Neural progenitor cell (in vitro differentiated cells): ENCODE data around the gene USP15. TPM values are rescaled to one million over a fixed set of nuclear protein-coding genes. Genes with fewer than 3 reads are reported as not detected.

Experiments used
- DNase-seq: peaks from one replicate; pipeline ENCODE4 v3.0.0-alpha.2; 2016; ENCODE audit warnings: low spot score
- H2AFZ ChIP-seq: fragments of 200-600 bp; sonication (generic); replicated peaks from 2 replicates; pipeline ENCODE4 v1.6.1; 2016; ENCODE audit warnings: antibody characterized with exemption
- H3F3A ChIP-seq: fragments of 200-600 bp; sonication (generic); 2 replicates; pipeline ENCODE4 v1.6.1; 2016; ENCODE audit warnings: antibody characterized with exemption, low read depth
- H3K27ac ChIP-seq: fragments of 200-600 bp; sonication (generic); 2 replicates; pipeline ENCODE4 v1.5.1; 2016; ENCODE audit warnings: mild to moderate bottlenecking
- H3K27me3 ChIP-seq: fragments of 200-600 bp; sonication (generic); 2 replicates; pipeline ENCODE4 v1.6.1; 2016; ENCODE audit warnings: mild to moderate bottlenecking, moderate library complexity
- H3K36me3 ChIP-seq: fragments of 200-600 bp; sonication (generic); 2 replicates; pipeline ENCODE4 v1.5.1; 2016
- H3K4me1 ChIP-seq: fragments of 200-600 bp; sonication (generic); 2 replicates; pipeline ENCODE4 v1.6.1; 2016; ENCODE audit warnings: mixed run types
- H3K4me2 ChIP-seq: fragments of 200-600 bp; sonication (generic); 2 replicates; pipeline ENCODE4 v1.6.1; 2016
- H3K4me3 ChIP-seq: fragments of 200-600 bp; sonication (generic); 2 replicates; pipeline ENCODE4 v1.5.1; 2016
- H3K79me2 ChIP-seq: fragments of 200-600 bp; sonication (generic); 2 replicates; pipeline ENCODE4 v1.6.1; 2016; ENCODE audit warnings: low read depth
- H3K9ac ChIP-seq: fragments of 200-600 bp; sonication (generic); 2 replicates; pipeline ENCODE4 v1.6.1; 2016
- H3K9me3 ChIP-seq: fragments of 200-600 bp; sonication (generic); 2 replicates; pipeline ENCODE4 v1.5.1; 2016; ENCODE audit warnings: low read depth
- H4K20me1 ChIP-seq: fragments of 200-600 bp; sonication (generic); 2 replicates; pipeline ENCODE4 v1.6.1; 2016; ENCODE audit warnings: low read depth
- H3K27ac Mint-ChIP-seq: 3 replicates; pipeline ENCODE4 v1.8.0; 2021; ENCODE audit warnings: mixed read lengths
- H3K27me3 Mint-ChIP-seq: 2 replicates; pipeline ENCODE4 v1.8.0; 2022; ENCODE audit warnings: low read depth, mild to moderate bottlenecking, inconsistent platforms, moderate library complexity, mixed read lengths; ENCODE audit not compliant: insufficient read depth
- H3K36me3 Mint-ChIP-seq: 3 replicates; pipeline ENCODE4 v1.8.0; 2021; ENCODE audit warnings: mixed read lengths
- H3K4me1 Mint-ChIP-seq: 3 replicates; pipeline ENCODE4 v1.8.0; 2021; ENCODE audit warnings: mixed read lengths
- H3K4me3 Mint-ChIP-seq: 3 replicates; pipeline ENCODE4 v1.8.0; 2021; ENCODE audit warnings: mild to moderate bottlenecking, moderate library complexity, mixed read lengths
- H3K9me3 Mint-ChIP-seq: 3 replicates; pipeline ENCODE4 v1.8.0; 2020; ENCODE audit warnings: mixed read lengths
- EZH2 ChIP-seq: fragments of 200-600 bp; sonication (generic); IDR thresholded peaks from 2 replicates; pipeline ENCODE4 v1.6.1; 2017; ENCODE audit warnings: antibody characterized with exemption, mild to moderate bottlenecking, moderate library complexity
- EZH2phosphoT487 ChIP-seq: fragments of 200-600 bp; sonication (generic); IDR thresholded peaks from 2 replicates; pipeline ENCODE4 v1.6.1; 2017; ENCODE audit warnings: antibody characterized with exemption
- total RNA-seq: library from RNA; depleted of rRNA; stranded (reverse); fragments of >200 nt; gene quantifications from 2 replicates; pipeline ENCODE4 v1.2.3, GENCODE V29; 2015; ENCODE audit warnings: low replicate concordance
- TF ChIP-seq, protein P1 (sequence below): fragments of 200-600 bp; sonication (generic); IDR thresholded peaks from 2 replicates; pipeline ENCODE4 v1.5.1; 2017; ENCODE audit warnings: antibody characterized with exemption, mild to moderate bottlenecking

USP15 gene
- total RNA-seq, 1 donor from 2014 or later, result 36.0 TPM

DNA sequence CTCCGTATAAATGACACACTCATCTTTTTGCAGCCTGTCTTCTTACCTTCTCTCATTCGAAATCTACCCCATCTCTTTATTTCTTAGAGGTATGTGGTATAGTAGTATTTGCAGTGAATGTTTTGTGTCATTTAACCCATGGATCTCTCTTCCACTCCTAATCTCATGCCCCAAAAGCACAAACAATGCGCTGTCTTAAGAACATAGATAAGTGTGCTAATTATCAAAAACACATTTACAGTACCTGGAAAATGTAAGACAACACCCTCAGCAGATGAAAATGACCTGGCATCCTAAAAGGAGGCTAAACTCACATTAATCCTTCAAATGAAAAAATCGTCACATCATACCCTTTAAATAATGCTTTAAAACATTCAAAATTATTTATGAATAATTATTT, 10.7 kb downstream of the USP15 start:
- Histone ChIP-seq H2AFZ (no peak overlapping the region), H3K79me2 (peaks cover 96% of the 10 kb centered on the region), H3F3A (no peaks in the 10 kb centered on the region), H3K9ac (no peak overlapping the region), H3K4me3 (no peak overlapping the region), H3K27me3 (no peaks in the 10 kb centered on the region), H3K4me2 (no peak overlapping the region), H3K9me3 (no peaks in the 10 kb centered on the region), H3K4me1 (no peaks in the 10 kb centered on the region), H3K27ac (no peak overlapping the region), H4K20me1 (peaks cover 23% of the 10 kb centered on the region), H3K36me3 (no peaks in the 10 kb centered on the region)
- no peak overlapping the region for H3K4me3 Mint-ChIP-seq
- H3K27ac Mint-ChIP-seq, result no peak overlapping the region
- no peaks in the 10 kb centered on the region for H3K27me3 Mint-ChIP-seq
- H3K36me3 Mint-ChIP-seq, result no peaks in the 10 kb centered on the region
- H3K4me1 Mint-ChIP-seq, result no peaks in the 10 kb centered on the region
- no peak for DNase-seq
- H3K9me3 Mint-ChIP-seq, result no peaks in the 10 kb centered on the region
- TF ChIP-seq, protein P1, sequence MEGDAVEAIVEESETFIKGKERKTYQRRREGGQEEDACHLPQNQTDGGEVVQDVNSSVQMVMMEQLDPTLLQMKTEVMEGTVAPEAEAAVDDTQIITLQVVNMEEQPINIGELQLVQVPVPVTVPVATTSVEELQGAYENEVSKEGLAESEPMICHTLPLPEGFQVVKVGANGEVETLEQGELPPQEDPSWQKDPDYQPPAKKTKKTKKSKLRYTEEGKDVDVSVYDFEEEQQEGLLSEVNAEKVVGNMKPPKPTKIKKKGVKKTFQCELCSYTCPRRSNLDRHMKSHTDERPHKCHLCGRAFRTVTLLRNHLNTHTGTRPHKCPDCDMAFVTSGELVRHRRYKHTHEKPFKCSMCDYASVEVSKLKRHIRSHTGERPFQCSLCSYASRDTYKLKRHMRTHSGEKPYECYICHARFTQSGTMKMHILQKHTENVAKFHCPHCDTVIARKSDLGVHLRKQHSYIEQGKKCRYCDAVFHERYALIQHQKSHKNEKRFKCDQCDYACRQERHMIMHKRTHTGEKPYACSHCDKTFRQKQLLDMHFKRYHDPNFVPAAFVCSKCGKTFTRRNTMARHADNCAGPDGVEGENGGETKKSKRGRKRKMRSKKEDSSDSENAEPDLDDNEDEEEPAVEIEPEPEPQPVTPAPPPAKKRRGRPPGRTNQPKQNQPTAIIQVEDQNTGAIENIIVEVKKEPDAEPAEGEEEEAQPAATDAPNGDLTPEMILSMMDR, result no peak
- TF ChIP-seq EZH2, result no peak
- TF ChIP-seq EZH2phosphoT487, result no peak

DNA sequence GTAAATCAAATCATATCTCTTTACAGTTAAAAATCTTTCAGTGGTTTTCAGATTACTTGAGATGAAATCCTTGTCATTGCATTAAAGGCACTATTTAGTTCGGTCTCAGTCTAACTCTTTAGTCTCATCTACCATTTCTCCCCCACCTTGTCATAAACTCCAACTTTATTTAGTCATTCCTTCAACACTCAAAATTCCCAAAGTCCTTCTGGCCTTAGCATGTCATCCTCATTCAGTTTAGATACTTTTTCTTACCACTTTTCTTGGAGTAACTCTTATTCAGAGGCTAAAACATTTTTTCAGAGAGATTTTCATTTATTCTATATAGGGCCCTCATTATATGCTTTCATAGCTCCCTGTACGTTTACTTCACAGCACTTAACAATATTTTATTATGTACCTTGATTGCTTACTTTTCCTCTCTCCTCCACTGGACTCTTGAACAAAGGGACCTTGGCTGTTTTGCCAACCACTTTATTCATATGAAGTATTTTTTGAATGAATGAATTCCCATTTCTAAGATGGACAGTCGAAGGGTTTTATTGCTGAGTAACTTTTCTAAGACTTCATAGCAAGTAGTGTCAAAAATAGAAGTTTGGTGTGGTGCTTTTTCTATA, 12.8 kb downstream of the USP15 start:
- peaks cover 94% of the 10 kb centered on the region for H3K79me2 ChIP-seq
- H3K27ac Mint-ChIP-seq, result no peak overlapping the region
- no peaks in the 10 kb centered on the region for H3K4me1 ChIP-seq
- H3K4me2 ChIP-seq, result no peak overlapping the region
- no peak overlapping the region for H3K27ac ChIP-seq
- H2AFZ ChIP-seq, result no peak overlapping the region
- no peaks in the 10 kb centered on the region for H3F3A ChIP-seq
- H3K9ac ChIP-seq, result no peak overlapping the region
- no peaks in the 10 kb centered on the region for H3K36me3 ChIP-seq
- H3K9me3 ChIP-seq, result no peaks in the 10 kb centered on the region
- H3K27me3 Mint-ChIP-seq, result no peaks in the 10 kb centered on the region
- no peaks in the 10 kb centered on the region for H3K27me3 ChIP-seq
- TF ChIP-seq, protein P1, result no peak
- TF ChIP-seq EZH2phosphoT487 (no peak), EZH2 (no peak)
- no peak overlapping the region for H3K4me3 ChIP-seq
- H3K4me1 Mint-ChIP-seq, result no peaks in the 10 kb centered on the region
- no peak for DNase-seq
- H3K36me3 Mint-ChIP-seq, result no peaks in the 10 kb centered on the region
- H3K4me3 Mint-ChIP-seq, result no peak overlapping the region
- no peaks in the 10 kb centered on the region for H3K9me3 Mint-ChIP-seq
- H4K20me1 ChIP-seq, result peaks cover 28% of the 10 kb centered on the region

DNA sequence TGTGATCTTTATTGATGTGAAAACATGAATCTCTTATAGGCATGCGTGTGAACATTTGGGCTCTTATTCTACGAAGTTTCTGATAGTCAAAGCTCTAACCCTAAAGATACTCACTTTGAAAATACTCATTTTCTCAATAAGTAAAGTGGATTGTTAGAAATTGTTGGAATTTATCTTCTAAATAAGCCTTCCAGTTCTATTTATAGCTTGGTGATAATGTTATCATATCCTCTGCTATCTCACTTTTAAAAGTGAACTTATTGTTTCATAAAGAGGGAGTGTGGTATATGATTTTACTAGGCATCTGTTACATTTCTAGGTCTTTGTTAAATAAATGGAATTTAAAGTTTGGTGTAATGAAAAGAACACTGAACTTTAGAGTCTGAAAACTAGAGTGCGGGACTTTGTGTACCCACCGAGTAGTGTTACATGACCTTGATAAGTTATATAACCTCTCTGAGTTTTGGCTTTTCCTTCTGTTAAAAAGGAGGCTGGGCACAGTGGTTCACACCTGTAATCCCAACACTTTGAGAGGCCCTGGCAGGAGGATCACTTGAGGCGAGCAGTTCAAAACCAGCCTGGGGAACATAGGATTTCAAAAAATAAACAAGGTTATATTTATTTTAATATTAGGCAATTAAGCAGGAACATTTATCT, 13.6 kb downstream of the USP15 start:
- Histone ChIP-seq H3K27me3 (no peaks in the 10 kb centered on the region), H3K4me1 (no peaks in the 10 kb centered on the region), H3K9ac (no peak overlapping the region), H4K20me1 (peaks cover 28% of the 10 kb centered on the region), H3K4me2 (no peak overlapping the region), H3K79me2 (peaks cover 94% of the 10 kb centered on the region), H3K4me3 (no peak overlapping the region), H3F3A (no peaks in the 10 kb centered on the region), H3K9me3 (no peaks in the 10 kb centered on the region), H2AFZ (no peak overlapping the region), H3K36me3 (no peaks in the 10 kb centered on the region), H3K27ac (no peak overlapping the region)
- TF ChIP-seq, protein P1, result no peak
- TF ChIP-seq EZH2 (no peak), EZH2phosphoT487 (no peak)
- H3K27ac Mint-ChIP-seq, result no peak overlapping the region
- peaks cover under 1% of the 10 kb centered on the region for H3K36me3 Mint-ChIP-seq
- no peak for DNase-seq
- H3K4me3 Mint-ChIP-seq, result no peak overlapping the region
- H3K4me1 Mint-ChIP-seq, result no peaks in the 10 kb centered on the region
- H3K27me3 Mint-ChIP-seq, result no peaks in the 10 kb centered on the region
- H3K9me3 Mint-ChIP-seq, result no peaks in the 10 kb centered on the region
